Omental fat pad (tissue), 4 donors: ENCODE results near the gene LRRC46. TPM values are rescaled to one million over a fixed set of nuclear protein-coding genes. Genes with fewer than 3 reads are reported as not detected.

ENCODE experiments used
- ATAC-seq: fragments of 150-250 bp; one replicate; pipeline ENCODE4 v1.9.1; 2016; ENCODE audit warnings: mild to moderate bottlenecking, moderate library complexity; ENCODE audit not compliant: low FRiP score
- DNase-seq: peaks from one replicate; pipeline ENCODE4 v3.0.0-alpha.2; 2019; ENCODE audit warnings: low spot score
- total RNA-seq, 4 donors: library from RNA; depleted of rRNA; stranded (reverse); fragments of >200 nt; gene quantifications; one replicate each; pipeline ENCODE4 v1.1.0, GENCODE V29; 2016
- TF ChIP-seq, protein P1 (sequence below), 3 donors: fragments of 450-650 bp; IDR thresholded peaks; one replicate each; pipeline ENCODE4 v1.5.1; 2016 to 2017; ENCODE audit warnings: antibody characterized with exemption in 3 of 3, mild to moderate bottlenecking in 3 of 3, moderate library complexity in 2 of 3

Gene LRRC46
- total RNA-seq, 4 donors from 2014 or later = 0.24 TPM; not detected in 3

DNA sequence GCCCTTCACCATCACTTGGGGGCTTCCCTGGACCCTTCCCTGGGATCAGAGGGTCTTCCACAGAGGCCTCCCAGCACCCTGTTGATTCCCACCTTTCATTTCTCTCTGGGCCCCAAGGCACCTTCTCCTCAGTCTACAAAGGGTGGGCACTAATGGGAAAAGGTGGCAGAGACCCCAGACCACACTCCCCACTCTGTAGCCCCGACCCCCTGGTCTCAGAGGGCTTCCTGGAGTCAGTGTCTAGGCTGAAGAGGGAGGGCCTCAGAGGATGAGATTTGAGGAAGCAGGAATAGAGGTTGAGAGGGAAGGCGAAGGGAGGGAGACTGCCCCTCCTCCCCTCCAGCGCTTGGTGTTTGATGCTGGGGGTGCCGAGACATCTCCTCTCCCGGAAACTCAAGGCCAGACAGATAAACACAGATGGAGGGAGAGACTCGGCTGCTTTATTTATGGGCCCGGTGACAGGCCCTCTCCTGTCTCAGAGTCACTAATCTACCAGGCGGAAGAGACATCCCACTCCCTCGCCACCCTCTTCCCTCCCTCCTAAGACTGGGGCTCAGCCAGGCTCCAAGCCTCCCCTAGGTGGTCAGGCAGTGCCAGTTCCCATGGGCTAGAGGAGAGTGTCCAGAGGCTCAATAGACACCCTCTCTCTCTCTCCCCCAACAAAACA is 46.0 kb downstream of the LRRC46 start:
- TF ChIP-seq, protein P1, sequence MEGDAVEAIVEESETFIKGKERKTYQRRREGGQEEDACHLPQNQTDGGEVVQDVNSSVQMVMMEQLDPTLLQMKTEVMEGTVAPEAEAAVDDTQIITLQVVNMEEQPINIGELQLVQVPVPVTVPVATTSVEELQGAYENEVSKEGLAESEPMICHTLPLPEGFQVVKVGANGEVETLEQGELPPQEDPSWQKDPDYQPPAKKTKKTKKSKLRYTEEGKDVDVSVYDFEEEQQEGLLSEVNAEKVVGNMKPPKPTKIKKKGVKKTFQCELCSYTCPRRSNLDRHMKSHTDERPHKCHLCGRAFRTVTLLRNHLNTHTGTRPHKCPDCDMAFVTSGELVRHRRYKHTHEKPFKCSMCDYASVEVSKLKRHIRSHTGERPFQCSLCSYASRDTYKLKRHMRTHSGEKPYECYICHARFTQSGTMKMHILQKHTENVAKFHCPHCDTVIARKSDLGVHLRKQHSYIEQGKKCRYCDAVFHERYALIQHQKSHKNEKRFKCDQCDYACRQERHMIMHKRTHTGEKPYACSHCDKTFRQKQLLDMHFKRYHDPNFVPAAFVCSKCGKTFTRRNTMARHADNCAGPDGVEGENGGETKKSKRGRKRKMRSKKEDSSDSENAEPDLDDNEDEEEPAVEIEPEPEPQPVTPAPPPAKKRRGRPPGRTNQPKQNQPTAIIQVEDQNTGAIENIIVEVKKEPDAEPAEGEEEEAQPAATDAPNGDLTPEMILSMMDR (IDR thresholded peaks at IDR 0.05) = no peak
- ATAC-seq = no peak
- no peak for DNase-seq

DNA sequence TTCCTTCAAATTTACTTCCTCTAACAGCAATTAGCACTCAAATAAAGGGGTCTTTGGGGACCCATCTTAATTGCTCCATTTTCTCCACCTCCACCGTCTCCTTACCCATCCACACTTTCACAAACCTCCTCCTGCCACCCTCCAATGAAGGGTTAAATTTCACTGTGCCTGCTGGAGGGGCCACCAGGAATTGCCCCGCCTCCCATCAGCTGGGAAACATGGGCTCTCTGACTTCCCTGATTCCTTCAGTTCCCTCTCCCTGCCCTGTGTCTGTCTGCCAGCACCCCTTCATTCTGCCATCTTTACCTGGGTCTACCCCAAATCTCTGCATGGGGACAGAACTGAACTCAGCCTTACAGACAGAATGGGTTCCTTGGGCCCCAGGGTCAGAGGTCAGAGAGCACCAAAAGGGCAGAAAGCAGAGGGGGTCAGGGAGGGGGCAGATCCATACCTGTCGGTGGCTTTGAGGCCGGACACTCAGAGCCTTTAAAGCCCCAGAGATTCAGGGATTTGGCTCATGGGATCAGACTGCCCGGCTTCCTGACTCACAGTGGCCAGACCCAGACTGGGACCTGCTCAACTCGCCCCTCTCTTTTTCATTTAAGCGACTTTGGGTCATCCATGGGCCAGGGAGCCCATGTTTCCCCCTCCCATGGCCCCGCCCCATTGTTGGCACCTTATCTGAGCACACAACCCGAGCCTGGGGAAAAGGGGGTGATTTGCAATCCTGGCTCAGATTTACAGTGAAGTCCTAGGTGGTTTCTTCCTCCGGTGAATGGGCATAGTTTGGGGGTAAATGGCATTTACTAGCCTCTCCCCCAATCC is 46.9 kb downstream of the LRRC46 start:
- no peak for ATAC-seq
- TF ChIP-seq, protein P1 (IDR thresholded peaks at IDR 0.05) = no peak
- no peak for DNase-seq

GRCh38 chr17:47879028-47879585 is 47.6 kb downstream of the LRRC46 start:
- TF ChIP-seq, protein P1 (IDR thresholded peaks at IDR 0.05) = no peak
- no peak for ATAC-seq
- DNase-seq = no peak

GRCh38 chr17:47879776-47880454 is 48.4 kb downstream of the LRRC46 start:
- ATAC-seq = no peak
- TF ChIP-seq, protein P1 (IDR thresholded peaks at IDR 0.05) = no peak
- no peak for DNase-seq

GRCh38 chr17:47882247-47882646 is 50.8 kb downstream of the LRRC46 start:
- TF ChIP-seq, protein P1 (IDR thresholded peaks at IDR 0.05) = no peak
- no peak for DNase-seq
- peak; percentile 73 for ATAC-seq

- DNase-seq = no peak
- TF ChIP-seq, protein P1 (IDR thresholded peaks at IDR 0.05) = no peak
- ATAC-seq = peak; percentile 17
Measured at GRCh38 chr17:47882695-47883588, 51.5 kb downstream of the LRRC46 start.
